GM23248 (cell line): Measurements from ENCODE around the gene PSG7. TPM values are rescaled to one million over a fixed set of nuclear protein-coding genes. Genes with fewer than 3 reads are reported as not detected.
"Not testable (repeated sequence)": the region's sequence is repeated elsewhere in the genome, so short reads cannot be mapped to it uniquely, and the experiment has no call there.

Experiments used
- DNase-seq: peaks from one replicate; pipeline ENCODE4 v3.0.0-alpha.2; 2015
- H2AFZ ChIP-seq: fragments of 200-600 bp; sonication (generic); 2 replicates; pipeline ENCODE4 v1.6.1; 2016; ENCODE audit warnings: antibody characterized with exemption
- H3F3A ChIP-seq: fragments of 200-600 bp; sonication (generic); 2 replicates; pipeline ENCODE4 v1.6.1; 2016; ENCODE audit warnings: mild to moderate bottlenecking, antibody characterized with exemption, mixed run types; ENCODE audit not compliant: insufficient read depth
- H3K27ac ChIP-seq: fragments of 200-600 bp; sonication (generic); 2 replicates; pipeline ENCODE4 v1.5.1; 2016; ENCODE audit warnings: mild to moderate bottlenecking
- H3K27me3 ChIP-seq: fragments of 200-600 bp; sonication (generic); replicated peaks from 2 replicates; pipeline ENCODE4 v1.6.1; 2016; ENCODE audit warnings: mild to moderate bottlenecking; ENCODE audit not compliant: insufficient read depth
- H3K36me3 ChIP-seq: fragments of 200-600 bp; sonication (generic); 2 replicates; pipeline ENCODE4 v1.6.1; 2016; ENCODE audit warnings: low read depth, mild to moderate bottlenecking
- H3K4me1 ChIP-seq: fragments of 200-600 bp; sonication (generic); 2 replicates; pipeline ENCODE4 v1.6.1; 2016; ENCODE audit warnings: mild to moderate bottlenecking; ENCODE audit not compliant: insufficient read depth
- H3K4me2 ChIP-seq: fragments of 200-600 bp; sonication (generic); one replicate; pipeline ENCODE4 v1.6.1; 2016; ENCODE audit warnings: mild to moderate bottlenecking; ENCODE audit not compliant: unreplicated experiment
- H3K4me3 ChIP-seq: fragments of 200-600 bp; sonication (generic); 2 replicates; pipeline ENCODE4 v1.5.1; 2016; ENCODE audit warnings: mild to moderate bottlenecking
- H3K79me2 ChIP-seq: fragments of 200-600 bp; sonication (generic); 2 replicates; pipeline ENCODE4 v1.6.1; 2016; ENCODE audit warnings: mild to moderate bottlenecking; ENCODE audit not compliant: insufficient read depth
- H3K9ac ChIP-seq: fragments of 200-600 bp; sonication (generic); 2 replicates; pipeline ENCODE4 v1.6.1; 2016; ENCODE audit warnings: mild to moderate bottlenecking
- H3K9me2 ChIP-seq: fragments of 200-600 bp; sonication (generic); 2 replicates; pipeline ENCODE4 v1.6.1; 2016; ENCODE audit warnings: mixed run types, mild to moderate bottlenecking, moderate library complexity; ENCODE audit not compliant: insufficient read depth
- H3K9me3 ChIP-seq: fragments of 200-600 bp; sonication (generic); one replicate; pipeline ENCODE4 v1.6.1; 2017; ENCODE audit warnings: low read depth
- H4K20me1 ChIP-seq: fragments of 200-600 bp; sonication (generic); 2 replicates; pipeline ENCODE4 v1.6.0; 2016; ENCODE audit not compliant: insufficient read depth
- EZH2 ChIP-seq: fragments of 200-600 bp; sonication (generic); IDR thresholded peaks from 2 replicates; pipeline ENCODE4 v1.6.1; 2018; ENCODE audit warnings: antibody characterized with exemption, mild to moderate bottlenecking; ENCODE audit not compliant: insufficient read depth, poor library complexity, severe bottlenecking
- EZH2phosphoT487 ChIP-seq: fragments of 200-600 bp; sonication (generic); IDR thresholded peaks from 2 replicates; pipeline ENCODE4 v1.6.1; 2018; ENCODE audit warnings: antibody characterized with exemption, moderate library complexity, mild to moderate bottlenecking, low read depth; ENCODE audit not compliant: insufficient read depth
- WGBS, 2 experiments: methylation state at CpG; one replicate each; pipeline ENCODE4 v1.1.6; 2015 to 2017; ENCODE audit warnings: low lambda C conversion rate in 2 of 2, low coverage in 1 of 2; ENCODE audit errors: missing lambda C conversion rate in 2 of 2; 5-methylcytosine and 5-hydroxymethylcytosine counted together
- in situ Hi-C: fragments of 300-500 bp; cut with MboI; formaldehyde crosslinking; loops from 2 replicates; pipeline ENCODE4 v1.15.0; 2020
- polyA plus RNA-seq: library from polyadenylated mRNA; unstranded; fragments of >200 nt; fragmentation: Nextera tagmentation; extraction: Ambion mirVana; gene quantifications from 2 replicates; pipeline ENCODE4 v1.2.1, GENCODE V29; 2016
- total RNA-seq: library from RNA; depleted of rRNA; stranded (reverse); fragments of >200 nt; shearing (Covaris generic); gene quantifications from 2 replicates; pipeline ENCODE4 v1.2.3, GENCODE V29; 2014

Gene PSG7
- total and polyA plus RNA-seq, 2 experiments from 2014 or later, result 0.19 TPM; not detected in 1

DNA sequence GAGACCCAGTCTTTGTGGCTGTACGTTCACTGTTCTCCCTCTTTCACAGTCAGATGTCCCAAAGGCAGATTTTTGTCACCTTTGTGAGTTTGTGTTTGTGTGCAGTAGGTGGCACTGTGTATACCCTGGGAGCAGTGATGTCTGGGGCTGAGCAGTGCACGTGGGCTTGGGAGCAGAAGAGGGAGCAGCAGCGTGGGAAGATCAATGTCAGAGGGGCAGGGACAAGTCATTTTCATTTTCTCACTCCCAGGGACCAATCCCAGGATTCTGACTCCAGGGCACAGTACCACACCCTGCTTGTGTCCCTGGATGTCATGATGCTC is 17.3 kb downstream of the PSG7 start:
- H3K79me2 ChIP-seq, result no peaks in the 10 kb centered on the region
- 16 to 20% methylated on average over 3 of the region's 3 CpGs for WGBS, 2 experiments
- H3K36me3 ChIP-seq, result no peaks in the 10 kb centered on the region
- H3F3A ChIP-seq, result no peaks in the 10 kb centered on the region
- DNase-seq, result peak; percentile 9
- H3K4me1 ChIP-seq, result peaks cover 12% of the 10 kb centered on the region
- H3K9ac ChIP-seq, result no peak overlapping the region
- in situ Hi-C loops, result no loop called here
- TF ChIP-seq EZH2 (no peak), EZH2phosphoT487 (no peak)
- H3K4me3 ChIP-seq, result no peak overlapping the region
- no peaks in the 10 kb centered on the region for H4K20me1 ChIP-seq
- no peak overlapping the region for H2AFZ ChIP-seq
- H3K9me3 ChIP-seq, result no peaks in the 10 kb centered on the region
- no peak overlapping the region for H3K4me2 ChIP-seq
- no peak overlapping the region for H3K27ac ChIP-seq
- no peaks in the 10 kb centered on the region for H3K9me2 ChIP-seq
- H3K27me3 ChIP-seq, result no peaks in the 10 kb centered on the region

DNA sequence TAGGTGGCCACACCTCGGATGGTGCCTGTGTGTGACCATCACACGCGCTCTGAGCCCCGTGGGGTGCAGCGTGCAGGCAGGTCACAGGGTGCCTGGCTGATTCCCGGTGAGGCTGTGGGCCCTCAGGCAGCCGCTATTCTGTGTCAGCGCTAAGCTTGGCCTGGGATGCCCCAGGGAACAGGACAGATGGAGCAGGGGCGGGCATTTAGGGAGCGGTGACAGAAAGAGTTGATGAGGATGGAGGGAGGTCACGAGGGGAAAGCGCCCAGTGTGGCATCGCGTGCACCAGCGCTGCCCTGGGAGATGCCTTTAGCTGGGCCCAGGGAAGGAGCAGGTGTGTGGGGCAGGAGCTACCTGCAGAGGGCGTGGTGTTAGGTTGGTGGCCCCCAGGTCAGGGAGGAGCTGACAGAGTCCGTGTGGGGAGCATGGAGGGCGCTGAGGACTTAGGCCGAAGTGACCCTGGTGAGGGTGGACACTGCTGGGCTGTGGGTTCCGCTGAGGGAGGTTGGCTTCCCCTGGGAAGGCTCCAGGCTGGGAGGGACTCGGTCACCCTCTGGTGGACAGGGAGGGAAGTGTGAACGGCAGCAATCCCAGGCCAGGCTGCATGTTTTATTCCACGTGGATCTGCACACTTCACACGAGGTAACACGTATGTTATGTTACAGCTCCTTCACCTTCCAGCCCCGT is 17.8 kb downstream of the PSG7 start:
- H3K36me3 ChIP-seq, in situ Hi-C loops, H3K4me2 ChIP-seq, H3K79me2 ChIP-seq, H3F3A ChIP-seq, H3K4me3 ChIP-seq, H3K9me2 ChIP-seq, H2AFZ ChIP-seq, H3K9ac ChIP-seq, H3K27me3 ChIP-seq, H3K9me3 ChIP-seq, H3K27ac ChIP-seq, H4K20me1 ChIP-seq: not testable (repeated sequence)
- H3K4me1 ChIP-seq, result peaks cover 12% of the 10 kb centered on the region
- peak; percentile 24 for DNase-seq
- 84 to 85% methylated on average over 26 of the region's 26 CpGs for WGBS, 2 experiments

DNA sequence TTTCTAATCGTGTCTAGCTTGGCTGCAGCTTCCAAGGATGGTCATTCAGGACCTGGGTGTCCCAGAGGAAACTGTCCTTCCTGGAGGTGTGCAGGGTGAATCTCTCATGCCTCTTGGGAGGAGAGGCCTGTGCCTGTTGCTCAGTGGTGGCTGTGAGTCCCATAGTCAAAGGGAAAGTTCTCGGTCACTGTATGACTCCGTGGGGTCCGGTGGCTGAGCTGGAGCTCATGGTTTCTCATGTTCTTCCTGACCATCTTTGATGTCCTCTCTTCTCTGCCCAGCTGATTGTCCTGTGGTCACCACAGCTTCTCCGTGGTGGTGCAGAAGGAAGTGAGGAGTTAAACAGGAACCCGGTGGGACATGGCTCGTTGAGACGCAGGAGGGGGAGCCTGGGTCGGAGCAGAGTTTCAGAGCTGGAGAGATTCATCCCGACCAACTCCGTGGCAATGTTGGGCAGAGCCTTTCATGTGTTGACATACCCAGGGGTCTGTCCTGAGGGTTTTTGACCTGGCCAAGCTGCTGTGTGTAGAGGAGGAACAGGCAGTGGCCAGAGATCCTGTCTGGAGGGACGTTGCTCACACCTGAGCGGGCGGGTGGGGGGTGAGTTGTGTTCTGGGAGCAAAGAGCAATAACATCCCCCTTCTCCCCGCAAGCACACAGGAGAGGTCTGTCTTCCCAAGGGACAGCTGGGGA is 18.5 kb downstream of the PSG7 start:
- H3K9ac ChIP-seq, H3K79me2 ChIP-seq, H2AFZ ChIP-seq, H3F3A ChIP-seq, H3K27me3 ChIP-seq, H3K4me3 ChIP-seq, H3K36me3 ChIP-seq, H3K27ac ChIP-seq, H4K20me1 ChIP-seq, DNase-seq, in situ Hi-C loops, H3K9me3 ChIP-seq, H3K4me2 ChIP-seq, H3K9me2 ChIP-seq: not testable (repeated sequence)
- peaks cover 12% of the 10 kb centered on the region for H3K4me1 ChIP-seq
- 84 to 85% methylated on average over 12 to 15 of the region's 15 CpGs for WGBS, 2 experiments

DNA sequence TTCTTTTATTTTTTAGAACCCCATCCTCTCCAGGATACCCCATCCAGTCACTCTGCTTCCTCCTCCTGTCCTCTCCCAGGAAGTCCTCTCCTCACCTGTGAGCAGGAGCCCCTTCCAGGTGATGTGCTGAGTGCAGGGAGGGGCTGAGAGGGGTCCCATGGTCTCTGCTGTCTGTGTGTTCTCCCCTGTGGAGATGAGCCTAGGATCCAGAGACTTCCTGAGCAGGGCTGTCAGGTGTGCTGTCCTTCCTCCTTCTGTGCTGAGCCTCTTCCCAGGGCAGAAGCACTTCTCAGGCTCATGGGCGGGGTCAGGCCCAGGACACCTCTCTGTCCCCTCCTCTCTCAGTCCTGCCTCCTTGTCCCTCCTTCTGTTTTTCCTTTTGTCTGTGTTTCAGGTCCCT is 19.4 kb downstream of the PSG7 start, which contains the start of gene PSG6:
TSS of gene PSG6 (minus strand) at position 261 of the 400 bp plus-strand sequence. CDS start at position 159, 102 bp downstream.
- H3K9ac ChIP-seq, DNase-seq, H3K4me2 ChIP-seq, in situ Hi-C loops, H3K27ac ChIP-seq, H3K9me3 ChIP-seq, H4K20me1 ChIP-seq, H3K9me2 ChIP-seq, H3K4me3 ChIP-seq, H3F3A ChIP-seq, H3K27me3 ChIP-seq, H2AFZ ChIP-seq, H3K36me3 ChIP-seq, H3K79me2 ChIP-seq: not testable (repeated sequence)
- WGBS, 2 experiments, result 94% methylated on average over 1 of the region's 1 CpG; no CpG with 5 or more reads in 1 of the 2 experiments
- peaks cover 12% of the 10 kb centered on the region for H3K4me1 ChIP-seq

DNA sequence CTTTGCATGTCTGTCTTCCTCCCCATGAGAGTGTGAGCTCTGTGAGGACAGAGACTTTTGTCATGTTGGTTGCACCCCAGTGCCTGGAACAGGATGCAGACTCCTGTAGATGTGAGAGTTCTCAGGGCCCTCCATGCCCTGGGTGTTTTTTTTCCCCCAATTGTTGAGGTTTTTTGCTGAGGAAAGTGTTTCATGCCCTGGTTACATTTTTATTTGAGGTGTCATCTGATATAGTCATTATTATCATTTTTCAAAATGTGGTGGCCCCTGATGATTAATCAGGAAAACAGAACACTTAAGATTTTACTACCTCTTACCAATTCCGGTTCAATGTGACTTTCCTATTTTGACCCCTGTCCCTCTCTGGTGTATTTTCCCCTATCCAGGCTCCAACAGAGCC is 20.1 kb downstream of the PSG7 start:
- not testable (repeated sequence) for H2AFZ ChIP-seq
- H3K4me1 ChIP-seq, result peaks cover 12% of the 10 kb centered on the region

DNA sequence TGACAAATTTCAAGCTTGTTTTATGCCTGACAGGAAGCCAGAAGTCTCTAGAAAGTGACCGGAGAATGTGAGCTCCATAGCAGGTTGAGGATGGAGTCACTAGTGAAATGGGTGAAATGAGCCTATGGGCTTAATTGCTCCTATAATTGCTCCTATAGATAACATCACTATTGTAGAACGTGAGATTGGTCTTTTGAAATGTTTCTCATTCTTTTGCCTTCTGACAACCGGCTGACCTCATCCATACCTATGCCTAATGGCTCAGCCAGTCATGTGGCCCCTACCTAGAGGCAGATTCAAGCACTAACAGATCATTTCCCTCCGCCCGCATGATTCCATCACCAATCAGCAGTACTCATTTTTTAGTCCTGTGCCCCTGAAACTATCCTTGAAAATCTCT is 23.5 kb downstream of the PSG7 start:
- H3F3A ChIP-seq, H3K9ac ChIP-seq, H3K27ac ChIP-seq, H3K27me3 ChIP-seq, H3K4me2 ChIP-seq, H4K20me1 ChIP-seq, H3K36me3 ChIP-seq, H3K4me3 ChIP-seq, H2AFZ ChIP-seq, H3K9me3 ChIP-seq, H3K79me2 ChIP-seq, H3K9me2 ChIP-seq, DNase-seq, in situ Hi-C loops: not testable (repeated sequence)
- peaks cover 12% of the 10 kb centered on the region for H3K4me1 ChIP-seq
- WGBS, 2 experiments, result 87 to 89% methylated on average over 5 of the region's 5 CpGs

More for the DNA sequence above, 20.1 kb downstream of the PSG7 start:
- H4K20me1 ChIP-seq, H3K4me3 ChIP-seq, H3K4me2 ChIP-seq, H3K79me2 ChIP-seq, H3K27ac ChIP-seq, H3K9ac ChIP-seq, H3K27me3 ChIP-seq, in situ Hi-C loops, H3K9me2 ChIP-seq, H3K9me3 ChIP-seq, H3K36me3 ChIP-seq, H3F3A ChIP-seq: not testable (repeated sequence)
- WGBS, 2 experiments, result 31 to 47% methylated on average over 1 of the region's 1 CpG
- peak; percentile 21 for DNase-seq

DNA sequence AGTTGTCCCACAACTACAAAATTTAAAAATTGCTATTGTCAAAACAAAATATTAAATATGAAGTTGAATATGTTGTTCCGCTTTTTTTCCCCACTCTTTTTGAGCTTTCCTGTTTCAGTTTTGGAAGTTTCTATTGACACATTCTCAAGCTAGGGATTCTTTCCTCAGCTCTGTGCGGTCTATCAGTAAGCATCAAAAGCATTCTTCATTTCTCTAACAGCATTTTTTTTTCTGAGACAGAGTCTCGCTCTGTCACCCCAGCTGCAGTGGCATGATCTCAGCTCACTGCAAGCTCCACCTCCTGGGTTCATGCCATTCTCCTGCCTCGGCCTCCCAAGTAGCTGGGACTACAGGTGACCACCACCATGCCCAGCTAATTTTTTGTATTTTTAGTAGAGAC is 24.1 kb downstream of the PSG7 start:
- H3K4me1 ChIP-seq, result peaks cover 12% of the 10 kb centered on the region
- H2AFZ ChIP-seq, H3K9me3 ChIP-seq, H3K27me3 ChIP-seq, H3K79me2 ChIP-seq, H3K36me3 ChIP-seq, DNase-seq, H3K9me2 ChIP-seq, H3K27ac ChIP-seq, H3K9ac ChIP-seq, H4K20me1 ChIP-seq, H3K4me3 ChIP-seq, H3F3A ChIP-seq, H3K4me2 ChIP-seq, in situ Hi-C loops: not testable (repeated sequence)
- 80 to 93% methylated on average over 4 of the region's 4 CpGs for WGBS, 2 experiments
